NCI-H1417 (cell line): ENCODE measurements around the gene FARP1.

Source experiments
- DNase-seq, 3 experiments: peaks; one replicate each; lab custom pipeline; 2025; lab: John Stamatoyannopoulos, UW

FARP1 gene

GRCh38 chr13:98308086-98308911 lies 165.4 kb downstream of the FARP1 start:
- no peak for DNase-seq

DNA sequence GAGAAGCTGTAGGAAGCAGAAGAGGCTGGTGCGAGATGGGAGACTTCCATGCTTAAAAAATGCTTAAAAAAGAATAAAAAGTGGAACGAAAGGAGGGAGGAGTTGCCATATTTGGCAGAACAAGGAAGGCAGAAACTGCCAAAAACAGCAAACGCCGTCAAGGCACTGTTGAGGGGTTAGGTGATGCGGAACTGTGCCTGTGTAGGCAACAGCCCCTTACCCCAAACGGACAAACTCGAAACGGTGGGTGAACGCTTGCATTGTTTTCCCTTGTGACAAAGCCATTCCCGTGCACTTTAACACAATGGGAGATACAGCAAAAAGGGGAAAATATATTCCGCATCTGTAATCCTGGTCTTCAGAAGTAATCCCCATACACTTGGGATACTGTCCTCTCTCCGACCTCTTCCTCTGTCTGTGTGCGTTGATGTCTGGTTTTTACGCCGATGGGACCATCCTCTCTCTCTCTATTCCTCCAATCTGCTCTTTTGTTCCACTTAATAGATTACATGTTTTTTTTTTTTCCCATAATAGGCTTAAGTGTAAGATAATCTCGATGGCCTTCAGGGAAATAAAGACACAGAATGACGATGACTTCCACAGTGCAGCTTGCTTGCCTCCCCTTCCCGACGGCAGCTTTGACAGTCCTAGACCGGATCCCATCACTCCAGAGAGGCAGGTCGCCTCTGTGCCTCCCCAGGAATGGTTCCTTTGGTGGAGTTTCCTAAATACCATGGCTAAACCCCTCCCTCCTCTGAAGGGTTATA lies 166.9 kb downstream of the FARP1 start:
- DNase-seq = no peak

GRCh38 chr13:98310485-98311199 lies 167.7 kb downstream of the FARP1 start:
- no peak for DNase-seq

- no peak for DNase-seq
These were observed 168.3 kb downstream of the FARP1 start for GRCh38 chr13:98311200-98311548.

GRCh38 chr13:98312606-98313005 lies 169.7 kb downstream of the FARP1 start:
- no peak for DNase-seq

DNA sequence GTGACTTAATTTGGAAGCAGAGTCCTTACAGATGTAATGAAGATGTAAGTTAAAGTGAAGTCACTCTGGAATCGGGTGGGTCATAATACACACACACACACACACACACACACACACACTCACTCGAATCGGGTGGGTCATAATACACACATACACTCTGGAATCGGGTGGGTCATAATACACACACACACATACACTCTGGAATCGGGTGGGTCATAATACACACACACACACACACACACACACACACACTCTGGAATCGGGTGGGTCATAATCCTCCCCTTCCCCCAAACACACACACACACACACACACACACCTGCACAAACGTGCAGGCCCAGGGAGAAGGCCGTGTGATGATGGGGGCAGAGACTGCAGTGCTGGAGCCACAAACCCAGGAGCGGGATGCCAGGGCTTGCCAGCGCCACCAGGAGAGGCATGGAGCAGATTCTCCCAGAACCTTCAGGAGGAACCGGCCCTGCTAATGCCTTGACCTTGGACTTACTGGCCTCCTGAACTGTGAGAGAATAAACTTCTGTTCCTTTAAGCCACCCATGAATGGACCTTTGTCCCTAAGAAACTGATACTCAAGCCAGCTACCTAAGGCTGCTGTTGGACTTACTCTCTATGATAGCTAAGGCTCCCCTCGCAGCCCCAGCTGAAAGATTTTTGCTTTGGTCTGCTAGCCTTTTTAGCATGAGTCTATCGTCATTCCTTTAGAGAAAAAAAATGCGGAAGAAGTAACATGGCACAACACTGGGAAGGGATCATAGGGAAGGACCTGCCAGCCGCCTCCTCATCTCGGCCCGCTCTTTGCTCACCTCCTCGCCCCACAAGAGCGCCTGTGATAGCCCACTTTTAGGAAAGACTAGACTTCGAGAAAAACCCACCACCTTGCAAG lies 170.4 kb downstream of the FARP1 start:
- DNase-seq = no peak

DNA sequence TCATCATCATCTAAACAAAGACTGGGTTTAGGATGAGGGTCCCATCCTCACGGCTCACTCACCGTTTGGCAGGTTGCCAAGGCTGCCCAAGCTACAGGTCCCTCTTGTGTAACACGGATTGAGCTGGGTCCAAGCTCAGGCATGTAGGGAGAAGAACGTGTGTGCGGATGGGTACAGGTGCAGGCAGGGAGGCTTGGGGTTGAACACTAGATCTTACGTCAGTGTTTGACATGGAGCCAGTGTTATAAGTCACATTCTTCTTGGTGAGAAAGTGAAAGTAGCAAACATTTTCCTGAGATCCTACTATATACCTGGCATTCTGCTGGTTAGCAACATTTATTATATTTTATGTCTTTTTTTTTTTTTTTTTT lies 171.0 kb downstream of the FARP1 start:
- DNase-seq = no peak

DNA sequence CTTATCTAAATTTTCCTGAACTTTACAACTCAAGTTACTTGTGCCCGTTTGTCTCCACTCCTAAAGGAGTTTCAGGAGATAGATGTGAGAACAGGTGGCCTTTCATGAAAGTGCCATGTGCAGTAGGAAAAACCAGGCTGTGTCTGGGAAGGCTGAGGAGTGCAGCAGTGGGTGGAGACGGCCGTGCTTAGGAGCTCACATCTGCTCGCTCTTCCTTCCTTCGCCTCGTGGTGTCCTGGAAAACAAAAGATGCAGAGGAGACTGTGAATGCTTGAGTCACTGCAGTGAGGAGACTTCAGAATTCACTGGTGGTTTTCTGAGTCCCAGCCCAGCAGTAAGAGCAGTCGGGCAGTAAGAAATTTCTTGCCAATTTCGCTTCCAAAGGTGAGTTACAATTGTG lies 172.6 kb downstream of the FARP1 start:
- DNase-seq = peak in 1 of 3 experiments; percentile 47

GRCh38 chr13:98315902-98316301 lies 173.0 kb downstream of the FARP1 start:
- DNase-seq = no peak

DNA sequence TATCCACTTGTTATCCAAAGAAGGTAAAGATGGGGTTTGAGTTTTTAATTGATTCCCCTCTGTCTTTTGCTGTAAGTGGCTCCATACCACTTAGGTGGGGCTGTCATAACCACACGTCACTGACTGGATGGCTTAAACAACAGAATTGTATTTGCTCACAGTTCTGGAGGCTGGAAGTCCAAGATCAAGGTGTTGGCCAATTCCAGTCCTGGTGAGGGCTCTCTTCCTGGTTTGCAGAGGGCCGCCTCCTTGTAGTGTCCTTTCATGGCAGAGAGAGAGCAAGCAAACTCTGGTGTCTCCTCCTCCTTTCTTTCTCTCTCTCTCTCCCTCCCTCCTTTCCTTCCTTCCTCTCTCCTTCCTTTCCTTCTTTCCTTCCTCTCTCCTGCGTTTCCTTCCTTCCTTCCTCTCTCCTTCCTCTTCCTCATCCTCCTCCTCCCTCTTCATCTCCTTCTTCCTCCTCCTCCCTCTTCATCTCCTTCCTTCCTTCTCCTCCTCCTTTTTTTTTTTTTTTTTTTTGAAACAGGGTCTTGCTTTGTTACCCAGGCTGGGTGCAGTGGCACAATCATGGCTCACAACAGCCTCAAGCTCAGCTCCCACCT lies 174.8 kb downstream of the FARP1 start:
- DNase-seq = no peak

- no peak for DNase-seq
These were observed 175.5 kb downstream of the FARP1 start for GRCh38 chr13:98318263-98318878.

- DNase-seq = no peak
These were observed 177.7 kb downstream of the FARP1 start for GRCh38 chr13:98320561-98321105.

DNA sequence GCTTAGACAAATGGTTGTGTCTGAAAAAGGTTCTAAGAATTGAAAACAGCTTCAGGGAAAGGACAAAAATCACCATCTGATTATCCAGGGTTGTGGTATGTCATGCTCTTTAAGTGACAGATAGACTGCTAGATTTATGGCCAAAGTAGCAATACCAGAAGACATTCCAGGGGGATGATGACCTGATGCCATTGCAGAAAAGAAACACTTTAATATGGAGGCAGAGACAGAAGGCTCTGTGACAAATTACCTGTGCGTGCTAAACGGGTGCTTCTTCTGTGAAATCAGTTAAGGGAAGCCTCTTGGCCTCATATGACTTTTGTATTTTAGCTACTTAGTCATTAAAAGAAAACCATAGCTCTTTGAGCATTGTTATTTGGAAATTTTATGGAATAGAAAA lies 178.5 kb downstream of the FARP1 start:
- DNase-seq = no peak

DNA sequence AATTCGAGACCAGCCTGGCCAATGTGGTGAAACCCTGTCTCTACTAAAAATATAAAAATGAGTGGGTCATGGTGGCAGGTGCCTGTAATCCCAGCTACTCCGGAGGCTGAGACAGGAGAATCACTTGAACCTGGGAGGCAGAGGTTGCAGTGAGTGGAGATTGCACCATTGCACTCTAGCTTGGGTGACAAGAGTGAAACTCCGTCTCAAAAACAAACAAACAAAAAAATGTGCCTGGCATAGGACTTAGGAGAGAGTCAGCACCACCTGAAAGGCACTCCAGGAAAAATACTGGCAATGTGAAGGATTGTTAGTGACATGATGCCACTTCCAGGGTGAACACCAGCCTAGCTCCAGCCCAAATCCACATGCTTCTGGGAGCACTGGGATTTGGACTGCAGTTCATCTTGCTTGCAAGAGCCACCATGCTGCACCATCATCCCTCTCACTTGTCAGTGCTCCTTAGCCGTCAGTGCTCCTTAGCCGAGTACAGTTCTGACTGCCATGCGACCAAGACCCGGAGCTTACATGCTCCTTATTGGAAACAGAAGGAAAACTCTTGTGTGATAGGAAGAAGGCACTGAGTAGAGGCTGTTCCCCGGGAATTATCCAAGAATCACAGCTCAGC lies 179.3 kb downstream of the FARP1 start:
- DNase-seq = no peak

GRCh38 chr13:98324105-98324504 lies 181.2 kb downstream of the FARP1 start:
- DNase-seq = peak in 1 of 3 experiments; percentile 48

- peak in 2 of 3 experiments; percentile 70 to 89 for DNase-seq
These were observed 182.8 kb downstream of the FARP1 start for GRCh38 chr13:98325724-98326123.

GRCh38 chr13:98326291-98326690 lies 183.4 kb downstream of the FARP1 start:
- peak in 2 of 3 experiments; percentile 70 to 89 for DNase-seq

GRCh38 chr13:98327371-98328270 lies 184.7 kb downstream of the FARP1 start:
- DNase-seq = peak in 1 of 3 experiments; percentile 29

DNA sequence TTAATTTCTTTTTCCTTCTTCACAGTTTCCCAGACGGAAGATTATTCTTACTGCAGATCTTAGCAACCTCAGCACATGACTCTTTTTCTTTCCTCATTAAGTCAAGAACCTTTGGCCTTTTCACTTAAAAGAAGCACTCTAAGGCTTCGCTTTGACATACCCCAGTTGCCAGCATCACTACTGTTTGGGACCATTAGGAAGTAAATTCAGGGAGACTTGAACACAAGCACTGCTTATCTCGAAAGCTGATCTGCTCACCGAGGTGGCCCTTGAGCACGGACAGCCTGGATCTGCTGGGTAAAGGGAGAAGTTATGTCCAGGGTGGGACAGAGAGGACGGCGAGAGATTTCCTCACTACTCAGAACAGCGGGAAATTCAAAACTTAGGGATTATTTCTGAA lies 185.6 kb downstream of the FARP1 start:
- no peak for DNase-seq
